ENCODE results near the gene TUBA3C.
"Not testable (repeated sequence)": the region's sequence is repeated elsewhere in the genome, so short reads cannot be mapped to it uniquely, and the experiment has no call there.

Gene TUBA3C

DNA sequence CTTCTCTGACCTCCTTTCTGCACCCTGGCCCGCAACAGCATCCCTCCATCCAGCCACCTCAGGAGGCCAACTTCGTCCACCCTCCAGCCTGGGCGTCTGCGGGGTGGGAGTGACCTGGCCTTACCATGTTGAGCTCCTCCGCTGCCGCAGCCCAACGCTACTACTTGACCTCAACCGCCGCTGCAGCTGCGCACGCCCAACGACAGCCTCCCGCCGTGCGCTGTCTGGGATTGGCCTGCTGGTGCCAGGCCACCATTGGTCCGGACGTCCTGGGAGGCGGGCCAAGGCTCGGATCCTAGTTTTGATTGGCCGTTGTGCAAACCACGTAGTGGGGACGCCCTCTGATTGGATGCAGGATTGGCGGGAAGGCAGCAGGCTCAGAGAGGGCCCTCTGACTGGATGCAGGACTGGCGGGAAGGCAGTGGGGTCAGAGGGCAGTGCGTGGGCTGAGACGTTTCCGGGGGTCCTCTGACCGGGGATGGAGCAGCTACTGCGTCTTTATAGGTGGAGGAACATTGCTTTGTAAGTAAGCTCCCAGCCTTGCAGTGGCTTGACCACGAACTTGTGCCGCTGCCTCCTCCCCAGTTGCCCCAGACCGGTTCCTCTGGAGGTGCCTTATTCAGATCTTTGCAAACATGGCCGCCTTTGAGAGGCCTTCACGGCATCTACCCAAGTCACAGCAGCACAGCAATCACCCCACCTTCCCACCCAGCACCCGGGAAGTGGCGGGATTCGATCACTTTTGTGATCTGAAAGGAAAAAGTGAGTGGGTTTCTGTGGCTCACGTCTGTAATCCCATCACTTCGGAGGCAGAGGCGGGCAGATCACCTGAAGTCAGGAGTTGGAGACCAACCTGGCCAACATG, at the start of gene TUBA3C:
TSS of gene TUBA3C (minus strand) at position 204 of the 865 bp plus-strand sequence. CDS start at position 127, 77 bp downstream.
- no peak for DNase-seq (ENCODE audit: low read depth)

- DNase-seq (ENCODE audit: low read depth): not testable (repeated sequence)
Observed at GRCh38 chr13:19207413-19207812, 25.8 kb upstream of the TUBA3C start.

- not testable (repeated sequence) for DNase-seq (ENCODE audit: low read depth)
Observed at GRCh38 chr13:19192622-19193021, 11.0 kb upstream of the TUBA3C start.

DNA sequence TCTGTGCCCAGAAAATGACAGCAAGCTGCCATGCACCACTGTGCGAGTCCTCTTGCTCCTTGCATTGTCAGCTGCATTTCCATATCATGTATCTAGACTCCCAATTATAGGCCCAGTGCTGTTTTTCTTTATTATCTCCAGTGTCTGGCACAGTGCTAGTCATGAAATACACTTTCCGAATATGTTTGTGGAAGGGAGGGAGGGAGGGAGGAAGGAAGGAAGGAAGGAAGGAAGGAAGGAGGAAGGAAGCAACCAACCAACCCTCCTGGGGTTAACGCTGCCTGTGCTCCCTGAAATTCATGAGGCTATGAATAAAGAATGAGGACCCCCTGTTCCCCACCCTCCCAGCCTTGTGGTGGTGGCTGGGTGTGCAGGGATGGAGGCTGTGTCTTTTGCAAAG, 8.3 kb upstream of the TUBA3C start:
- not testable (repeated sequence) for DNase-seq (ENCODE audit: low read depth)

DNA sequence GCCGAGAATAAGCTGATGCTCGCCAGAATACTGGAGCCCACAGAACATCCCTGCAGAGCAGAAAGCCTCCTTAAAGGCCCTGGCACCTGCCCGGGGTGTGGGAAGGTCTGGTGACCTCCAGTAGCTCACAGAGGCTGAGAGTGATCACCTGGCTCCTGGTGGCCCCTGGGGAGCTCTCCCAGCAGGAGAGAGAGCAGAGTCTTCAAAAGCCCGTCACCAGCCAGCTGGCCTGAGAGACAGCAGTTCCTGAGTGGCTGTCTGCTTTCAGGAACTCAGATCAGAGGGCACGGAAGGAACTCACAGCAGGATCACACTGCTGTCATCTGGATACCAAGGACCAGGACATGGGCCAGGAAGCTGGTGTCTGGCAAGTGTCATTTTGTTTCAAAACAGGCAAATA, 7.7 kb upstream of the TUBA3C start:
- DNase-seq (ENCODE audit: low read depth): not testable (repeated sequence)

- DNase-seq (ENCODE audit: low read depth): no peak
Observed at GRCh38 chr13:19185865-19186645, 4.4 kb upstream of the TUBA3C start.

- no peak for DNase-seq (ENCODE audit: low read depth)
Observed at GRCh38 chr13:19185086-19185864, 3.7 kb upstream of the TUBA3C start.

DNA sequence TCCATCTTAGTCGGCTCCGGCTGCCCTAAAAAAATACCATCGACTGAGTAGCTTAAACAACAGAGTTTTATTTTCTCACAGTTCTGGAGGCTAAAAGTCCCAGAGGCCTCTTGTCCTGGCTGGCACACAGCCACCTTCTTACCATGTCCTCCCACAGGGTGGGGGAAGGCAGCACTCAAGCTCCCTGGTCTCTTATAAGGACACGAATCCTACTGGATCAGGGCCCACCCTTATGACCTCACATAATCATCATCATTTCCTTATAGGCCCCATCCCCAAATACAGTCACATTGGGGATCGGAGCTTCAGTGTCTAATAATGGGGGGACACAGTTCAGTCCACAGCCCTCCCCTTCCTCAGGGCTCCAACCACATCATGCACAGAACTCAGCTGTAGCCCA, 2.6 kb upstream of the TUBA3C start:
- no peak for DNase-seq (ENCODE audit: low read depth)

GRCh38 chr13:19183676-19184075, 2.1 kb upstream of the TUBA3C start:
- DNase-seq (ENCODE audit: low read depth): no peak

DNA sequence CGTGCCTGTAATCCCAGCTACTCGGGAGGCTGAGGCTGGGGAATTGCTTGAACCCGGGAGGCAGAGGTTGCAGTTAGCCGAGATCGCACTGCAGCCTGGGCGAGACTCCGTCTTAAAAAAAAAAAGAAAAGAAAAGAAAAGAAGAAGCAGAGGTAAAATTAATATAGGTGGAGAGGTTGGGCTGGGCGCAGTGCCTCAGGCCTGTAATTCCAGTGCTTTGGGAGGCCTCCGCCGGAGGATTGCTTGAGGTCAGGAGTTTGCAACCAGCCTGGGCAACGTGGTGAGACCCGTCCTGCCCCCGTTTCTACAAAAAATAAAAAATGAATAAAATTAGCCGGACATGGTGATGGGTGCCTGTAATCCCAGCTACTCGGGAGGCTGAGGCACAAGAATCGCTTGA, 912 bp upstream of the TUBA3C start:
- DNase-seq (ENCODE audit: low read depth): no peak

- no peak for DNase-seq (ENCODE audit: low read depth)
Observed at GRCh38 chr13:19181021-19181620, 503 bp downstream of the TUBA3C start.

GRCh38 chr13:19179916-19180315, 1.7 kb downstream of the TUBA3C start:
- DNase-seq (ENCODE audit: low read depth): no peak

GRCh38 chr13:19178901-19179593, 2.6 kb downstream of the TUBA3C start:
- DNase-seq (ENCODE audit: low read depth): no peak

- not testable (repeated sequence) for DNase-seq (ENCODE audit: low read depth)
Observed at GRCh38 chr13:19176981-19177776, 4.4 kb downstream of the TUBA3C start.

DNA sequence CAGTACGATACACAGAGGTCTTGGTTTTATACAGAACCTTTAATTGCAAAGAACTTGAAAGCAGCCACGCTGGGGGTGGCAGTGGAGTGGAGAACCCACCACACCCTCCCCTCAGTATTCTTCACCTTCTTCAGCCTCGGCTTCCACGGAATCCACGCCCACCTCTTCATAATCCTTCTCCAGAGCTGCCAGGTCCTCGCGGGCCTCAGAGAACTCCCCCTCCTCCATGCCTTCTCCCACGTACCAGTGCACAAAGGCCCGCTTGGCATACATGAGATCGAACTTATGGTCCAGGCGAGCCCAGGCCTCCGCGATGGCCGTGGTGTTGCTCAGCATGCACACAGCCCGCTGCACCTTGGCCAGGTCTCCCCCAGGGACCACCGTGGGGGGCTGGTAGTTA, 7.9 kb downstream of the TUBA3C start:
- no peak for DNase-seq (ENCODE audit: low read depth)

DNA sequence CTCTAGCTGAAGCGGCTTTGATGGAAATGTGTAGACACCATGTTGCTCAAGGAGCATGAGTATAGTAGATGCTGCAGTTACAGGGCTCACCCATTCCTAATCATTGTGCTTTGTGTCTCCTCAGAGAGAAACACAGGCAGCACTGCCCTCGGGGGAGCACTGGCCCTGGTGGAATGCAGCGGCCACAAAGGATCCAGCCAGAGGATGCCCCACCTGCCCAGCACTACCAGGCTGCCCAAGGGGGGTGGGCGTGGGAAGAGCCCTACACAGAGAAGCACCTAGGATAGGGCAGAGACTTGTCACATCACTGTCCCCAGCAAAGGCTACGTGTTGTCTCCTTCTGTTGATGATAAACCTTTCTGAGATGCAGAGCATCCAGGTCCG, 9.0 kb downstream of the TUBA3C start:
- DNase-seq (ENCODE audit: low read depth): no peak

DNA sequence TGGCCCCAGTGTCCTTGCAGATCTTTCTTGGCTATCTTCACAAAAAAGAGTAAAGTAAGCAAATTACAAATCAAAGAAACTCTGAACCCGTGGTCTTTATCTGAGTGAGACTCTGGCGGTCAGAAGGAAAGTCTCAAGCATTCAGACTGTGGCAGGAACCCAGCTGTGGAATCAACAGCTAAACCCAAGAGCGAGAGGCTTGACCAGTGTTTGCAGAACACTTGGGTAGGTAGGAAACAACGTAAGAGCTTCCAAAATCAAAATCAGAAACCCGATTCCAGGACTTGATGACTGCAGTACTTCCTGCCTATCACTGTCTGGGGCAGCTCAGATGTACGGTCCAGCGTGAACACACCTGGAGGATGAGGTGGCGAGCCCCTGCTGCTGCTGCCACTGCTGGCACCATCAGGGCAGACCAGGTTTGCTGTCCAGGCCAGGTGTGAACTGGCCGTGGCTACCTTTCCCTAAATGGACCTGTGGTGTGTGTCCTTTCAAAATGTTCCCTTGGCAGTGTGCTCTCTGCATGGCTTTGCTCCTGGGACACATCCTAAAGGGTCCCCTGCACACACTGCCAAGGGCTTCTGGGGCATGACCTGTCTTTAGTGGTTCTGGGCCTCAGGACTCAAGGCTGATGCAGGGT, 9.5 kb downstream of the TUBA3C start:
- DNase-seq (ENCODE audit: low read depth): no peak

- no peak for DNase-seq (ENCODE audit: low read depth)
Observed at GRCh38 chr13:19171563-19171962, 10.1 kb downstream of the TUBA3C start.

DNA sequence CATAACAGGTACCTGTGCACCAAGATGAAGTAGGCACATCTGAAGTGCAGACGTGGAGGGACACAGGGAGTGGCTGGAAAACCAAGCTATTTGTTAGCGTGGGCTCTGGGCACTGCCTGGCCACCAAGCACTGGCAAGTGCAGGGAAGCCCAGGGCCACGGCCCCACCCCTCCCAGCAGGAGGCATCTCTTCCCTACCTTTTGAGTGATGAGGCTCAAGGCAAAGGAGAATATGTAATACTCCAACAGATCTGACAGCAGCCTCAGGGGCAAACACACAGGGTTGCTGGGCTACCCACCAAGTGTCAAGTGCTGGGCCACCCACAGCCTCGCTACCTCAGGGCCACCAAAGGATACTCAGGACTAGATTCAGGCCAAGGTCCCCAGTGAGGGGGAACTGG, 11.6 kb downstream of the TUBA3C start:
- DNase-seq (ENCODE audit: low read depth): no peak

DNA sequence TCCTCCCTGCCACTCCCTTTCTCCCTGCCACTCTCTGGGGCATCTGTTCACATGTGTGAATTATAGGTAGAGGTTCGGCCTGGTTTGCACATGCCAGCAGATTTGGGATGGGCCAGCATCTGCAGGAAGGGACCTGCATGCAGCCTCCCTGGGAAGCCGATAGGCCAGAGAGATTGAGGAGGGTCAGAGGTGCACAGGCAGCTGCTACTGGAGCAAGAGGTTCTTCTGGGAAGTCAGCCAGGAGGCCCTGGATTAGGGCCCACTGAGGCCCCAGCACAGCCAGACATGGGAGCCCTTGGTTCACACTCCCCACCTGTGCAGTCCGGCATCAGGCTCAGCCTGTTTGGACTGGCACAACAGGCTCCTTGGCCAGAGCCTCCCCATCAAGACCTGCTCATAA, 12.1 kb downstream of the TUBA3C start:
- no peak for DNase-seq (ENCODE audit: low read depth)
